ENCODE measurements around the gene ZBED3. TPM values are rescaled to one million over a fixed set of nuclear protein-coding genes. Genes with fewer than 3 reads are reported as not detected.
A peak's percentile ranks its signal among the peaks of the same experiment; 100 is the strongest.

Gene ZBED3
- total RNA-seq, 4 donors from 2014 or later: 1.9 to 4.5 (median 3.5) TPM

DNA sequence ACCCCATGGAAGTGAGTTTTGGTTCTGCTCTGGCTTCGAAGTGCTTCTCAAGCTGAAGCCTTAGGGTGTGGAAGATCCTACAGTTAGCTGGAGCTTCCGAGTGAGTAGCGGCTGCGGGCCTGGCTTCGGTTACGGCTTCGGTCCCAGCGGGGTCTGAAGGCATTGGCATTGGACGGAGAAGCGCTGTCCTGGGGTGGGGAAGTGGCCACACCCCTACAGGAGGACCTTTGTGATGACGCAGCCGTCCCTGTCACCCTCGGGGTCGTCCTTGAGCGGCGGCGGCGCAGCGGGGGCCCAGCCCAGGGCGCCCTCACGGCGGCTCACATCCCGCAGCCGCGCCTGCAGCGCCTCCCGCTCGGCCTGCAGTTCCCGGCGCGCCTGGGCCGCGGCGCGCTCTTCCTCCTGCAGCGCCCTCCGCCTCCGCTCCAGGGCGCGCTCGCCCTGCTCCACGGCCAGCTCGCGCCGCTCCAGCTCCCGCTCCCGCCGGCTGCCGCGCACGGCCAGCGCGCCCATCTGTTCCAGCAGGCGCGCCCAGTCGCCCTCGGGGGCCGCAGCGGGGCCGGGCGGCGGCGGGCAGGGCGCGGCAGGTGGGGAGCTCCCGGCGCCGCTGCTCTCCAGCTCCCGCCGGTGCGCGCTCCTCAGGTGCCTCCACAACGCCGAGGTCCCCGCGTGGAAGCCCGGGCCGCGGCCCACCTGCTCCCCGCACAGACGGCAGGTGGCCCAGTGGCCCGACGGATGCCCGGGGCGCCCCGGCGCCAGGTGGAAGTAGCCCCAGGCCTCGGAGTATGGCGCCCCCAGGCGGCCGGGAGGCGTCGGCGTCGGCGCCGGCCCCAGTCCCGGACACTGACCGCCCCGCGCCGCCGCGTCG, 9.9 kb downstream of the ZBED3 start:
- H3K9me3 ChIP-seq: no peaks in the 10 kb centered on the region
- peak; percentile 51 to 77 (median 70) for DNase-seq
- TF ChIP-seq, protein P1, sequence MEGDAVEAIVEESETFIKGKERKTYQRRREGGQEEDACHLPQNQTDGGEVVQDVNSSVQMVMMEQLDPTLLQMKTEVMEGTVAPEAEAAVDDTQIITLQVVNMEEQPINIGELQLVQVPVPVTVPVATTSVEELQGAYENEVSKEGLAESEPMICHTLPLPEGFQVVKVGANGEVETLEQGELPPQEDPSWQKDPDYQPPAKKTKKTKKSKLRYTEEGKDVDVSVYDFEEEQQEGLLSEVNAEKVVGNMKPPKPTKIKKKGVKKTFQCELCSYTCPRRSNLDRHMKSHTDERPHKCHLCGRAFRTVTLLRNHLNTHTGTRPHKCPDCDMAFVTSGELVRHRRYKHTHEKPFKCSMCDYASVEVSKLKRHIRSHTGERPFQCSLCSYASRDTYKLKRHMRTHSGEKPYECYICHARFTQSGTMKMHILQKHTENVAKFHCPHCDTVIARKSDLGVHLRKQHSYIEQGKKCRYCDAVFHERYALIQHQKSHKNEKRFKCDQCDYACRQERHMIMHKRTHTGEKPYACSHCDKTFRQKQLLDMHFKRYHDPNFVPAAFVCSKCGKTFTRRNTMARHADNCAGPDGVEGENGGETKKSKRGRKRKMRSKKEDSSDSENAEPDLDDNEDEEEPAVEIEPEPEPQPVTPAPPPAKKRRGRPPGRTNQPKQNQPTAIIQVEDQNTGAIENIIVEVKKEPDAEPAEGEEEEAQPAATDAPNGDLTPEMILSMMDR (IDR thresholded peaks at IDR 0.05): peak; percentile 34 to 67 (median 52)
- no peak for TF ChIP-seq POLR2A (IDR thresholded peaks at IDR 0.05)
- H3K36me3 ChIP-seq: no peaks in the 10 kb centered on the region
- no peaks in the 10 kb centered on the region for H3K27me3 ChIP-seq
- peak overlapping the region; percentile 39 to 64 (median 52) for H3K4me3 ChIP-seq
- H3K27ac ChIP-seq: peak overlapping the region in 3 of 4 donors; percentile 43 to 71 (median 56)
- peaks cover 0 to 6% (median 2%) of the 10 kb centered on the region in 4 donors for H3K4me1 ChIP-seq

DNA sequence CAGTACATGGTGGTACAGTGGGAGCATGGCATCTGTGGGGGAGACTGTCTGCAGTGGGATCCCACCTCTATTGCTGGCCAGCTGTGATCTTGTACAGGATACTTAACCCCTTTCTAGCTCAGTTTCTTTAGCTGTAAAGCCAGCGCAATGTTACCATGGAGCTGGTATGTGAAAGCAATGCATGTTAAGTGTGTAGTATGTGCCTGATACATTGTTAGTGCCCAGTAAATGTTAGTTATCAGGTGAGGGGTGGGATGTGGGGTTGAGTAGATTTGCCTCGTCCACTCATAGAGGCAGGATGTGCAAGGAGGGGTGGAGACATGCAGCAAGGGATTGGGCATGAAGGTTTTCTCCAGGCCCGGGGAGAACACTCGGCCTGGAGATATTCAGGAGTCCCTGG, 12.3 kb downstream of the ZBED3 start:
- Histone ChIP-seq H3K4me1 (peaks cover 0 to 6% (median 2%) of the 10 kb centered on the region in 4 donors), H3K9me3 (no peaks in the 10 kb centered on the region), H3K27me3 (no peaks in the 10 kb centered on the region), H3K4me3 (no peak overlapping the region), H3K27ac (no peak overlapping the region), H3K36me3 (no peaks in the 10 kb centered on the region)
- TF ChIP-seq, protein P1 (IDR thresholded peaks at IDR 0.05): no peak
- TF ChIP-seq POLR2A (IDR thresholded peaks at IDR 0.05): no peak
- no peak for DNase-seq

DNA sequence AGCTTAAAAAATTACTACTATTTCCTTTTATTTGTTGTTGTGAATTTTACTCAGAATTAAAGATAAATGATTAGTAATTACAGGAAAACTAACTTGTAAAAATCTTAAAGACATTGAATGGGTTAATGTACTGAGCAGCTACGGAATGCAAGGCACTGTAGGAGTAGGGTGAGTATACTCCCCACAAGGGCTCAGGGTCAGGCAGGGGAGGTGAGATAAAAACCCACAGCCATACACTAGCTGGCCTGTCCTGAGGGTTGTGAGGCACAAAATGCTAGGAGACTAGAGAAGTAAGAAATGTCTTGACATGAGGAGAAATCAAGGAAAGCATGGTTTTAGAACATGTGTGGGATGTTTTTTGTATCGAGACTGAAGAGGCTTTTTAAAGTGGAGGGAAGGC, 13.4 kb downstream of the ZBED3 start:
- Histone ChIP-seq H3K4me3 (no peak overlapping the region), H3K4me1 (peaks cover 0 to 6% (median 2%) of the 10 kb centered on the region in 4 donors), H3K27me3 (no peaks in the 10 kb centered on the region), H3K27ac (no peak overlapping the region), H3K9me3 (no peaks in the 10 kb centered on the region), H3K36me3 (no peaks in the 10 kb centered on the region)
- TF ChIP-seq, protein P1 (IDR thresholded peaks at IDR 0.05): no peak
- no peak for TF ChIP-seq POLR2A (IDR thresholded peaks at IDR 0.05)
- no peak for DNase-seq

DNA sequence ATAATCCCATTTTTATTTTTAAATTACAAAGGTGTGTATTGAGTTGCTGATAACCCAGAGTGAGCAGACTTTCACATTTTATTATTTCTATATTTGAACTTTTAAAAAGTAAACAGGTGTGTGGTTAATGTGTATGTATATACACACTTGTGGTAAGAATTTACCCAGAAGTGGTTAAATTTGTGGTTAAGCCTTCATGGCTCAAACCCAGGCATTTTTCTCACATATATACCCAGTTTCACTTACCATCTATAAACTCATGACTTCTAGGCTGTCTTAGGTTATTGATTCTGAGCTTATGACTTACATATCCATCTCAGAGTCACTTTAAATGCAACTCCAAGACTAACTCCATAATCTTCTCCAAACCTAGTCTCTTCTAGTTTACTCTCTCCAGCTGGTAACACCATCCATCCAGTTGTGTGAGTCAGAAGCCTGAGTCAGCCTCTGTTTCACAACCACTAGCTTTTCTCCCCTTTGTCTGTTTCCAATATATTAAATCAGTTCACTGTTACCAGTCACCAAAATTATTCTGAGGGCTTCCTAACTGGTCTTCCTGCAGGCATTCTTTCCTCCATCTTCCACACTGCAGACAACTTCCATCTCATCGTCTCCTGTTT, 20.2 kb downstream of the ZBED3 start:
- H3K36me3 ChIP-seq: peaks cover 0 to 47% (median 0%) of the 10 kb centered on the region in 3 donors
- no peak for DNase-seq
- H3K4me1 ChIP-seq: no peaks in the 10 kb centered on the region
- no peaks in the 10 kb centered on the region for H3K9me3 ChIP-seq
- H3K27me3 ChIP-seq: no peaks in the 10 kb centered on the region
- H3K27ac ChIP-seq: no peak overlapping the region
- TF ChIP-seq, protein P1 (IDR thresholded peaks at IDR 0.05): no peak
- TF ChIP-seq POLR2A (IDR thresholded peaks at IDR 0.05): no peak
- no peak overlapping the region for H3K4me3 ChIP-seq

DNA sequence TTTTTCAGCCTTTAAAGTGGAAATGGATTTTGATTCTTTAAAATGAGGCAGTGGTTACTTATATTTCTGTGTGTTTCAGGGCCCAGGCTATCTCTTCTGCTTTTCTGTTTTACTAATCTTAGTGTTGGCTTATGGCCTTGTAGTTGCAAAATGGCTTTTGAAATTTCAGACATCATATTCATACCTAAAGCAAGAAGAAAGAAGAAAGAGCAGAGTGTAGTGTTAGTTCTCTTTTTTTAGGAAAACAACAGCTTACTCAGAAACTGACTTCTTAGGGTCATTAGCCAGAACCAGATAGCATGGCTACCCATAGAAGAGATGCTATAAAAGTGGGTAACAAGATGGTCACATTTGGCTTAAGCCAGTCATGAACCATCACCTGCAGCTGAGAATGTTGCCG, 20.9 kb downstream of the ZBED3 start:
- peaks cover 0 to 54% (median 0%) of the 10 kb centered on the region in 3 donors for H3K36me3 ChIP-seq
- H3K9me3 ChIP-seq: no peaks in the 10 kb centered on the region
- TF ChIP-seq, protein P1 (IDR thresholded peaks at IDR 0.05): no peak
- TF ChIP-seq POLR2A (IDR thresholded peaks at IDR 0.05): no peak
- no peaks in the 10 kb centered on the region for H3K27me3 ChIP-seq
- no peak for DNase-seq
- H3K4me3 ChIP-seq: no peak overlapping the region
- no peaks in the 10 kb centered on the region for H3K4me1 ChIP-seq
- no peak overlapping the region for H3K27ac ChIP-seq

Measured in Peyer's patch (tissue), 4 donors.